ENCODE measurements around the gene NEBL. TPM values are rescaled to one million over a fixed set of nuclear protein-coding genes. Genes with fewer than 3 reads are reported as not detected.

The NEBL gene
- total RNA-seq, 4 donors from 2014 or later, result 9.8 to 33.0 (median 16.4) TPM

DNA sequence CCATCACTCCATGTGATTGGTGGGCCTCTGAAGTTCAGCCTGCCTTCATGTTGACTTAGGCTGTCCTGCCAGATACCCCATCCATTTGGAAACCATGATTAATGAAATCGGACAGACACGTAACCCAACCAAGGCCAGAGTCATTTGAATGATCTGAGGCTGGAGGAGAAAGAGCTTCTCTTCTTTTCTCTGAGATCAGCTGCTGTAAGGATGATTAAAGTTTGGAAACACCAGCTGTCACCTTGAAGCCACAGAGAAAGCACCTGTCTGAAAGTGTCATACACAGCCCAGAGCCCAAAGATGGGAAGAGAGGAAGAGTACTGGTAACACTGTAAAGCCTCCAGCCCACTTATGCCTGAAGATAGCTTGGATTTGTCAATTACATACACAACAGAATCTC, 22.9 kb downstream of the NEBL start:
- Histone ChIP-seq H3K4me1 (no peaks in the 10 kb centered on the region), H3K27me3 (no peaks in the 10 kb centered on the region), H3K27ac (no peak overlapping the region), H3K4me3 (no peak overlapping the region), H3K9me3 (no peaks in the 10 kb centered on the region), H3K36me3 (no peaks in the 10 kb centered on the region)
- DNase-seq, result no peak
- no peak for TF ChIP-seq POLR2A (IDR thresholded peaks at IDR 0.05)
- TF ChIP-seq, protein P1, sequence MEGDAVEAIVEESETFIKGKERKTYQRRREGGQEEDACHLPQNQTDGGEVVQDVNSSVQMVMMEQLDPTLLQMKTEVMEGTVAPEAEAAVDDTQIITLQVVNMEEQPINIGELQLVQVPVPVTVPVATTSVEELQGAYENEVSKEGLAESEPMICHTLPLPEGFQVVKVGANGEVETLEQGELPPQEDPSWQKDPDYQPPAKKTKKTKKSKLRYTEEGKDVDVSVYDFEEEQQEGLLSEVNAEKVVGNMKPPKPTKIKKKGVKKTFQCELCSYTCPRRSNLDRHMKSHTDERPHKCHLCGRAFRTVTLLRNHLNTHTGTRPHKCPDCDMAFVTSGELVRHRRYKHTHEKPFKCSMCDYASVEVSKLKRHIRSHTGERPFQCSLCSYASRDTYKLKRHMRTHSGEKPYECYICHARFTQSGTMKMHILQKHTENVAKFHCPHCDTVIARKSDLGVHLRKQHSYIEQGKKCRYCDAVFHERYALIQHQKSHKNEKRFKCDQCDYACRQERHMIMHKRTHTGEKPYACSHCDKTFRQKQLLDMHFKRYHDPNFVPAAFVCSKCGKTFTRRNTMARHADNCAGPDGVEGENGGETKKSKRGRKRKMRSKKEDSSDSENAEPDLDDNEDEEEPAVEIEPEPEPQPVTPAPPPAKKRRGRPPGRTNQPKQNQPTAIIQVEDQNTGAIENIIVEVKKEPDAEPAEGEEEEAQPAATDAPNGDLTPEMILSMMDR (IDR thresholded peaks at IDR 0.05), result no peak

DNA sequence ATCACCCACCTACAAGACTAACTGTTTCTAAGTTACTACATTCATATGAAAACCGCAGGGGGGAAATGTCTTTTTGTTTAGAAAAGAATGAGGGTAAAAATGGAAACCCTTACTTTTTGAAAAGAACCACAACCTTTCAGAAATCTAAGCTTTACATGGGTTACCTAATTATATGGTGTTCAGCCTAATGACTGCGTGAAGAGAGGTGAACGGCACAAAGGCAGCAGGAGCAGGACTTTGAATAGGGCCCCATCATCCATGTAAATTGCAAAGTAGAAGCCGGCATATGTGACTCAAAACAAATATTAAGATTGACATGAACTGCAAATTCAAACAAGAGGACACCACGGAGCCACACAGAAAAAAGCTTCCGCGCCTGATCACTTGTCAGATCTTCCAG, 25.1 kb downstream of the NEBL start:
- Histone ChIP-seq H3K36me3 (no peaks in the 10 kb centered on the region), H3K4me1 (no peaks in the 10 kb centered on the region), H3K9me3 (no peaks in the 10 kb centered on the region), H3K27me3 (no peaks in the 10 kb centered on the region), H3K4me3 (no peak overlapping the region), H3K27ac (no peak overlapping the region)
- TF ChIP-seq POLR2A (IDR thresholded peaks at IDR 0.05), result no peak
- TF ChIP-seq, protein P1 (IDR thresholded peaks at IDR 0.05), result no peak
- DNase-seq, result no peak

- no peaks in the 10 kb centered on the region for H3K4me1 ChIP-seq
- no peak overlapping the region for H3K27ac ChIP-seq
- H3K4me3 ChIP-seq, result no peak overlapping the region
- TF ChIP-seq POLR2A (IDR thresholded peaks at IDR 0.05), result no peak
- TF ChIP-seq, protein P1 (IDR thresholded peaks at IDR 0.05), result no peak
- no peaks in the 10 kb centered on the region for H3K27me3 ChIP-seq
- no peaks in the 10 kb centered on the region for H3K9me3 ChIP-seq
- H3K36me3 ChIP-seq, result no peaks in the 10 kb centered on the region
- DNase-seq, result no peak
These were observed 26.3 kb downstream of the NEBL start for GRCh38 chr10:20870834-20871233.

- Histone ChIP-seq H3K27me3 (no peaks in the 10 kb centered on the region), H3K9me3 (no peaks in the 10 kb centered on the region), H3K4me3 (no peak overlapping the region), H3K27ac (no peak overlapping the region), H3K4me1 (no peaks in the 10 kb centered on the region), H3K36me3 (no peaks in the 10 kb centered on the region)
- no peak for DNase-seq
- TF ChIP-seq POLR2A (IDR thresholded peaks at IDR 0.05), result no peak
- TF ChIP-seq, protein P1 (IDR thresholded peaks at IDR 0.05), result no peak
These were observed 34.1 kb downstream of the NEBL start for GRCh38 chr10:20863008-20863407.

- Histone ChIP-seq H3K4me1 (no peaks in the 10 kb centered on the region), H3K27ac (no peak overlapping the region), H3K27me3 (no peaks in the 10 kb centered on the region), H3K9me3 (no peaks in the 10 kb centered on the region), H3K4me3 (no peak overlapping the region), H3K36me3 (no peaks in the 10 kb centered on the region)
- no peak for DNase-seq
- TF ChIP-seq, protein P1 (IDR thresholded peaks at IDR 0.05), result peak in 4 of 6 experiments; percentile 30 to 63 (median 58)
- TF ChIP-seq POLR2A (IDR thresholded peaks at IDR 0.05), result no peak
These were observed 38.6 kb downstream of the NEBL start for GRCh38 chr10:20858292-20859124.
